ENCODE results near the gene FBXO41.

GRCh38 chr2:73223821-73224220, 60.5 kb downstream of the FBXO41 start:
- TF ChIP-seq CTCF (IDR thresholded peaks at IDR 0.05; ENCODE audit: low read length) (no peak), EZH2phosphoT487 (IDR thresholded peaks at IDR 0.05; ENCODE audit: low read length) (no peak), EZH2 (optimal IDR thresholded peaks at IDR 0.05; ENCODE audit: low read depth, low read length) (no peak)

All from MM.1S (cell line).